ENCODE data around the gene C11orf91.
"Not testable (repeated sequence)": the region's sequence is repeated elsewhere in the genome, so short reads cannot be mapped to it uniquely, and the experiment has no call there.

The C11orf91 gene

GRCh38 chr11:33668468-33668825 is 32.2 kb downstream of the C11orf91 start:
- DNase-seq, result no peak

GRCh38 chr11:33667819-33668467 is 32.7 kb downstream of the C11orf91 start:
- DNase-seq, result no peak

- DNase-seq, result no peak
These were observed 35.1 kb downstream of the C11orf91 start for GRCh38 chr11:33665350-33666106.

- no peak for DNase-seq
These were observed 35.8 kb downstream of the C11orf91 start for GRCh38 chr11:33664827-33665226.

GRCh38 chr11:33664166-33664565 is 36.5 kb downstream of the C11orf91 start:
- DNase-seq, result no peak

- no peak for DNase-seq
These were observed 37.5 kb downstream of the C11orf91 start for GRCh38 chr11:33663121-33663520.

- DNase-seq, result not testable (repeated sequence)
These were observed 39.1 kb downstream of the C11orf91 start for GRCh38 chr11:33661526-33661925.

- DNase-seq, result no peak
These were observed 39.7 kb downstream of the C11orf91 start for GRCh38 chr11:33660962-33661361.

- no peak for DNase-seq
These were observed 41.1 kb downstream of the C11orf91 start for GRCh38 chr11:33659370-33660139.

- no peak for DNase-seq
These were observed 42.3 kb downstream of the C11orf91 start for GRCh38 chr11:33658195-33658900.

GRCh38 chr11:33657757-33658156 is 42.9 kb downstream of the C11orf91 start:
- no peak for DNase-seq

GRCh38 chr11:33656768-33657167 is 43.9 kb downstream of the C11orf91 start:
- DNase-seq, result no peak

- DNase-seq, result no peak
These were observed 44.6 kb downstream of the C11orf91 start for GRCh38 chr11:33655842-33656600.

- no peak for DNase-seq
These were observed 46.0 kb downstream of the C11orf91 start for GRCh38 chr11:33654594-33654993.

- no peak for DNase-seq
These were observed 47.7 kb downstream of the C11orf91 start for GRCh38 chr11:33652930-33653329.

- no peak for DNase-seq
These were observed 48.2 kb downstream of the C11orf91 start for GRCh38 chr11:33652431-33652830.

- DNase-seq, result no peak
These were observed 48.6 kb downstream of the C11orf91 start for GRCh38 chr11:33651990-33652389.

GRCh38 chr11:33651555-33651954 is 49.1 kb downstream of the C11orf91 start:
- no peak for DNase-seq

GRCh38 chr11:33649944-33650343 is 50.7 kb downstream of the C11orf91 start:
- DNase-seq, result no peak
